HepG2 (cell line): ENCODE data around the gene SOX13. TPM values are rescaled to one million over a fixed set of nuclear protein-coding genes. Genes with fewer than 3 reads are reported as not detected.

Experiments used
- BCL6 ChIP-seq: IDR thresholded peaks from 2 replicates; pipeline ENCODE4 v1.6.1; 2016; ENCODE audit warnings: missing genetic modification reagents, missing compliant biosample characterization
- CBX5 ChIP-seq: sonication (generic); formaldehyde crosslinking; IDR thresholded peaks from 2 replicates; pipeline ENCODE4 v1.4.0; 2020; ENCODE audit warnings: missing genetic modification reagents, borderline replicate concordance
- HNRNPL ChIP-seq: fragments of 200-400 bp; formaldehyde crosslinking; IDR thresholded peaks from 2 replicates; pipeline ENCODE4 v1.6.1; 2017; ENCODE audit warnings: mild to moderate bottlenecking, low read depth, low read length
- ISL2 ChIP-seq: sonication (generic); formaldehyde crosslinking; IDR thresholded peaks from 2 replicates; pipeline ENCODE4 v1.5.0; 2020; ENCODE audit warnings: missing genetic modification reagents
- LBX2 ChIP-seq: sonication (generic); formaldehyde crosslinking; IDR thresholded peaks from 2 replicates; pipeline ENCODE4 v1.5.0; 2020; ENCODE audit warnings: missing genetic modification reagents, mild to moderate bottlenecking, borderline replicate concordance
- MED1 ChIP-seq: sonication (generic); formaldehyde crosslinking; IDR thresholded peaks from 2 replicates; pipeline ENCODE4 v1.4.0; 2020; ENCODE audit warnings: missing genetic modification reagents
- PITX1 ChIP-seq: sonication (generic); formaldehyde crosslinking; IDR thresholded peaks from 2 replicates; pipeline ENCODE4 v1.5.1; 2020; ENCODE audit warnings: mild to moderate bottlenecking, missing genetic modification reagents
- POGZ ChIP-seq: sonication (generic); formaldehyde crosslinking; IDR thresholded peaks from 2 replicates; pipeline ENCODE4 v1.4.0; 2020; ENCODE audit warnings: mild to moderate bottlenecking, missing genetic modification reagents
- RFXANK ChIP-seq: IDR thresholded peaks from 2 replicates; pipeline ENCODE4 v1.6.1; 2016
- ZBTB4 ChIP-seq: sonication (generic); formaldehyde crosslinking; IDR thresholded peaks from 2 replicates; pipeline ENCODE4 v1.4.0; 2020; ENCODE audit warnings: missing genetic modification reagents, mild to moderate bottlenecking, borderline replicate concordance
- ZBTB7A ChIP-seq: sonication (generic); formaldehyde crosslinking; IDR thresholded peaks from 2 replicates; pipeline ENCODE4 v1.8.0; 2022; ENCODE audit warnings: mild to moderate bottlenecking, missing genetic modification reagents
- ZC3H4 ChIP-seq: sonication (generic); formaldehyde crosslinking; IDR thresholded peaks from 2 replicates; pipeline ENCODE4 v1.4.0; 2020; ENCODE audit warnings: missing genetic modification reagents, borderline replicate concordance
- ZFP36L2 ChIP-seq: sonication (generic); formaldehyde crosslinking; IDR thresholded peaks from 2 replicates; pipeline ENCODE4 v1.4.0; 2020; ENCODE audit warnings: missing genetic modification reagents
- ZNF451 ChIP-seq: sonication (generic); formaldehyde crosslinking; IDR thresholded peaks from 2 replicates; pipeline ENCODE4 v1.5.0; 2020; ENCODE audit warnings: mild to moderate bottlenecking, missing genetic modification reagents
- ZNF629 ChIP-seq: sonication (generic); formaldehyde crosslinking; conservative IDR thresholded peaks from 2 replicates; pipeline ENCODE4 v1.5.0; 2020; ENCODE audit warnings: missing genetic modification reagents
- ZNF672 ChIP-seq: sonication (generic); formaldehyde crosslinking; IDR thresholded peaks from 2 replicates; pipeline ENCODE4 v1.8.1; 2022; ENCODE audit warnings: missing genetic modification reagents
- ZSCAN21 ChIP-seq: sonication (generic); formaldehyde crosslinking; IDR thresholded peaks from 2 replicates; pipeline ENCODE4 v1.8.0; 2022; ENCODE audit warnings: mild to moderate bottlenecking, missing genetic modification reagents, moderate library complexity, borderline replicate concordance
- polyA plus RNA-seq, 8 experiments: library from polyadenylated mRNA; depleted of rRNA in 3 of 8; stranded (reverse) in 7 of 8; unstranded in 1 of 8; fragments of >200 nt; fragmentation: Illumina TruSeq in 4 of 8; extraction: Trizol in 4 of 8; gene quantifications; 2 replicates each; pipeline versions ENCODE4 v1.2.1 to v1.2.3, GENCODE V29; 2011 to 2016; ENCODE audit warnings: low read depth in 4 of 8, missing spikeins in 1 of 8, mixed read lengths in 1 of 8; ENCODE audit not compliant: insufficient read depth in 1 of 8
- total RNA-seq, 5 experiments: library from RNA; depleted of rRNA; stranded (reverse); fragments of >200 nt; fragmentation: Illumina TruSeq; extraction: Trizol; gene quantifications; 2 replicates each; pipeline ENCODE4 v1.2.3, GENCODE V29; 2016; ENCODE audit warnings: low read depth in 1 of 5
- TF ChIP-seq, protein P1 (sequence below): sonication (generic); formaldehyde crosslinking; IDR thresholded peaks from 2 replicates; pipeline ENCODE4 v1.5.0; 2020; ENCODE audit warnings: mild to moderate bottlenecking, missing genetic modification reagents, borderline replicate concordance
- TF ChIP-seq, protein P2 (sequence below): sonication (generic); formaldehyde crosslinking; IDR thresholded peaks from 2 replicates; pipeline ENCODE4 v1.8.0; 2022; ENCODE audit warnings: missing genetic modification reagents, low read depth, mild to moderate bottlenecking, borderline replicate concordance
- TF ChIP-seq, protein P3 (sequence below): sonication (generic); formaldehyde crosslinking; IDR thresholded peaks from 2 replicates; pipeline ENCODE4 v1.5.0; 2020; ENCODE audit warnings: missing genetic modification reagents
- TF ChIP-seq, protein P4 (sequence below): sonication (generic); formaldehyde crosslinking; IDR thresholded peaks from 2 replicates; pipeline ENCODE4 v1.4.0; 2020; ENCODE audit warnings: mild to moderate bottlenecking, missing genetic modification reagents

SOX13 gene
- total and polyA plus RNA-seq, 2 of the 13 experiments (the other 11 are each of a cell fraction or from before 2014, with no cell fraction given): 13.3 to 15.8 TPM

- TF ChIP-seq, protein P1, sequence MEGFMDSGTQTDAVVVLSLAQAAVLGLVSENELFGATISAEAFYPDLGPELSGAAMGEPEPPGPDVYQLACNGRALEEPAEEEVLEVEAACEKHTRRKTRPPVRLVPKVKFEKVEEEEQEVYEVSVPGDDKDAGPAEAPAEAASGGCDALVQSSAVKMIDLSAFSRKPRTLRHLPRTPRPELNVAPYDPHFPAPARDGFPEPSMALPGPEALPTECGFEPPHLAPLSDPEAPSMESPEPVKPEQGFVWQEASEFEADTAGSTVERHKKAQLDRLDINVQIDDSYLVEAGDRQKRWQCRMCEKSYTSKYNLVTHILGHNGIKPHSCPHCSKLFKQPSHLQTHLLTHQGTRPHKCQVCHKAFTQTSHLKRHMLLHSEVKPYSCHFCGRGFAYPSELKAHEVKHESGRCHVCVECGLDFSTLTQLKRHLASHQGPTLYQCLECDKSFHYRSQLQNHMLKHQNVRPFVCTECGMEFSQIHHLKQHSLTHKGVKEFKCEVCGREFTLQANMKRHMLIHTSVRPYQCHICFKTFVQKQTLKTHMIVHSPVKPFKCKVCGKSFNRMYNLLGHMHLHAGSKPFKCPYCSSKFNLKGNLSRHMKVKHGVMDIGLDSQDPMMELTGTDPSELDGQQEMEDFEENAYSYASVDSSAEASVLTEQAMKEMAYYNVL (CRISPR knock-in tag): no peak
- TF ChIP-seq PITX1 (CRISPR knock-in tag) (peak; percentile 53; the same call in 1 of the 2 replicates), ZFP36L2 (CRISPR knock-in tag) (no peak), ISL2 (CRISPR knock-in tag) (no peak), CBX5 (peak; percentile 40; the same call in 1 of the 2 replicates), ZBTB7A (CRISPR knock-in tag) (no peak), BCL6 (peak; percentile 41; the same call in 1 of the 2 replicates), ZSCAN21 (CRISPR knock-in tag) (0 out of 2 replicates have a peak, but pooled peaks have one; percentile 51), ZNF629 (CRISPR knock-in tag) (no peak), ZNF451 (CRISPR knock-in tag) (peak; percentile 75; the same call in 1 of the 2 replicates), RFXANK (CRISPR knock-in tag) (no peak), LBX2 (CRISPR knock-in tag) (no peak), ZC3H4 (CRISPR knock-in tag) (no peak), POGZ (CRISPR knock-in tag) (0 out of 2 replicates have a peak, but pooled peaks have one; percentile 15), MED1 (0 out of 2 replicates have a peak, but pooled peaks have one; percentile 24), ZBTB4 (CRISPR knock-in tag) (no peak), ZNF672 (CRISPR knock-in tag) (no peak), HNRNPL (peak; percentile 99)
- TF ChIP-seq, protein P2, sequence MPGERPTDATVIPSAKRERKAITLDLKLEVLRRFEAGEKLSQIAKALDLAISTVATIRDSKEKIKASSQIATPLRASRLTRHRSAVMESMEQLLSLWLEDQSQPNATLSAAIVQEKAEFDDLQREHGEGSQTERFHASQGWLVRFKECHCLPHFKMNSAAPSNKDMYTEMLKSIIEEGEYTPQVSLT (CRISPR knock-in tag): no peak
- TF ChIP-seq, protein P3, sequence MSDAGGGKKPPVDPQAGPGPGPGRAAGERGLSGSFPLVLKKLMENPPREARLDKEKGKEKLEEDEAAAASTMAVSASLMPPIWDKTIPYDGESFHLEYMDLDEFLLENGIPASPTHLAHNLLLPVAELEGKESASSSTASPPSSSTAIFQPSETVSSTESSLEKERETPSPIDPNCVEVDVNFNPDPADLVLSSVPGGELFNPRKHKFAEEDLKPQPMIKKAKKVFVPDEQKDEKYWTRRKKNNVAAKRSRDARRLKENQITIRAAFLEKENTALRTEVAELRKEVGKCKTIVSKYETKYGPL (CRISPR knock-in tag): no peak
- TF ChIP-seq, protein P4, sequence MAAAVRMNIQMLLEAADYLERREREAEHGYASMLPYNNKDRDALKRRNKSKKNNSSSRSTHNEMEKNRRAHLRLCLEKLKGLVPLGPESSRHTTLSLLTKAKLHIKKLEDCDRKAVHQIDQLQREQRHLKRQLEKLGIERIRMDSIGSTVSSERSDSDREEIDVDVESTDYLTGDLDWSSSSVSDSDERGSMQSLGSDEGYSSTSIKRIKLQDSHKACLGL (CRISPR knock-in tag): no peak
These were observed 11.4 kb downstream of the SOX13 start (continued) for GRCh38 chr1:204084247-204084772.
